GM18498 (cell line): ENCODE measurements around the gene DMRT2.

Source experiments
- ATAC-seq: cut with Tn5 transposase; IDR thresholded peaks from one replicate; pipeline ENCODE4 v1.9.1; 2021; ENCODE audit warnings: mild to moderate bottlenecking, moderate library complexity; ENCODE audit not compliant: unreplicated experiment

Gene DMRT2

DNA sequence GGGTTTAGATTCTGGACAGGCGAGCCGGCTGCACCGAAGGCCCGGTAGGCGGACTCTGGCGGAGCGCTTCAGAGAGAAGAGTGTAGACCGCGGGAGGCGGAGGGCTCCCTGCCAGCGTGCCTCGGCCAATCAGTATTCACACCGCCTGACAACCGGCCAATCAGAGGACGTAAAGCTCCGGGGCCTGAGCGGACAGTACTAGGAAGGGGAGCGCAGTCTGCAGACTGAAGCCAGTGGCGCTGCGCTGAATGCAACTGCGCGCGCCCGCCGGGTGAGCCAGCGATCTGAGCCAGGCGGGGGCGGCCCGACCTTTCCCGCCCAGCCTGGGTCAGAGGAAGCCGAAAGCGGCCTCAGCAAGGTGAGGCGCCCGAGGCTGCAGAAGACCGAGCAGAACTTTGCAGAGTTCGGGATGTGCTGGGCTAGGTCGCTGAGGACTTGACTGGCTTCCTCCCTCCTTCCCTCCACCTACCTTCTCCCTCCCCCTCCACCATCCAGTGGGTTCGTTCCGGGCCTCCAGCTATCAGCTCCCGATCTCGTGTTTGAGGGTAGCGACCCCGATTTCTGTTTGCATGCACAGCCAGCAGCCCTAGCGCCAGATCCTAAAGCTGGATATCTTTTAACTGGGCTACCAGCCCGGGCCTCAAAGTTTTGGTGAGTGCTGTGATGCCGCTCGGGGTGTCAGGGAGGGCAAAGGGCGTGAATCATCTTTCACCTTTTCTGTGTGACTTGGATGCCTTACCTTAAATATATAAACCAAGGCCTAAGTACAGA lies at the start of gene DMRT2:
Gene DMRT2, plus strand, starts transcription at position 233 of the 771 bp plus-strand sequence. CDS start 1,257 bp downstream, outside the sequence.
- ATAC-seq = peak; percentile 52

DNA sequence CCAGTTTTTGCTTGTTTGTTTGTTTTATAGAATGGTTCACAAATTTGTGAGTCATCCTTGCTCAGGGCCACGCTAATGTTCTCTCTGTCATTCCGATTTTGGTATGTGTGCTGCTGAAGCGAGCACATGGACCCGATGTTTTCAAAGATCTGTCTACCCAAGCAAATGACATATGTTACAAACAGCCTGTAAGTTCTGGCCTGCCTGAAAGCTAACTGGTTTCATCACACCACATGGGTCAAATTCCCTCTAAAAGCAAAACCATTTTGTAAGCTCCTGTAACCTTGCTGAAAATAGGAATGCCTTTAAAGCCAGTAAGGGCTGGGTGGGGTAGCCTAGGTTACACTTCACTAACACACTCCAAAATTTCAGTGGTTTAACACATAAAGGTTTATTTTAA lies 48.3 kb upstream of the DMRT2 start:
- ATAC-seq = no peak

GRCh38 chr9:1002678-1003077 lies 47.5 kb upstream of the DMRT2 start:
- no peak for ATAC-seq

DNA sequence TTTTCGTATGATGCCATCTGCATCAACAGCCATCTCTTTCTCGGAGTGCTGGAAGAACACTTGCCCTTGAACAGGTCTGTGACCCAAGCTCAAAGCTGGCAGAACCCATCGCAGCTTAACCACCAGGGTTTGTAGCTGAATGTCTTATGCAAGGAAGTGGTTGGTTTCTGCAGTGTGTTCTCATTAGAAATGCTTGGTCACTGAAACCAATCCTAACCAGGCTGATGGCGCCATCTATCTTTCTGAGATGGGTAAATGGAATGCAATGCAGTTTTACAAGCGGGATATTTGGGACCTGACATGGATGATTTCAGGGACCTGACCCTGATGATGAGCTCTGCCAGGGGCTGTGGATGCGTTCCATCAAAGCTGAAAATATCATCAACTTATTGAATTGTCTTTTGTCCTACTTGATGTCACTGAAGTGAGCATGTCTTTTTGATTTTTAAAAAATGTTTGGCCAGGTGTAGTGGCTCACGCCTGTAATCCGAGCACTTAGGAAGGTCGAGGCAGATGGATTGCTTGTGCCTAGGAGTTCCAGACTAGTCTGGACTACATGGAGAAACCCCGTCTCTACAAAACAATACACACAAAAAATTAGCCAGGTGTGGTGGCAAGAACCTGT lies 45.0 kb upstream of the DMRT2 start:
- ATAC-seq = peak; percentile 53

DNA sequence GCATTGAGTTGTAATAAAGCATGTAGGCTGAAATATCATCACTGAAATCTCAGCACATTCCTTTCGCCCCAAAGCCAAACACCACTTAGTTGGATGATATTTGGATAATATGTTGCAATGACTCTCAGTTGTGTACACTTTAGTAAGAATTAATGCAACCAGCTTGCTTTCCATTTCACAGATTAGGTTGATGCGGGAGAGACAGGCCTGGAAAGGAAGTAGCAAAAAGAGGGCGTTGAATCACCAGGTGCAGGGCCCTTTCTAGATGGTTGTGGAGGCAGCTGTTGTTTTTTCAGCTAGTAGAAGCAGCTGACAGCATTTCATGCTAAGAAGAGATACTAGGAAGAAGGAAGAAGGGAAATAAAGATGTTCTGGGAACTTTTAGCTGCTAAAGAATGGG lies 42.8 kb upstream of the DMRT2 start:
- ATAC-seq = no peak

GRCh38 chr9:1008216-1008615 lies 41.9 kb upstream of the DMRT2 start:
- no peak for ATAC-seq

- peak; percentile 98 for ATAC-seq
Observed at GRCh38 chr9:1009101-1009707, 41.0 kb upstream of the DMRT2 start.

DNA sequence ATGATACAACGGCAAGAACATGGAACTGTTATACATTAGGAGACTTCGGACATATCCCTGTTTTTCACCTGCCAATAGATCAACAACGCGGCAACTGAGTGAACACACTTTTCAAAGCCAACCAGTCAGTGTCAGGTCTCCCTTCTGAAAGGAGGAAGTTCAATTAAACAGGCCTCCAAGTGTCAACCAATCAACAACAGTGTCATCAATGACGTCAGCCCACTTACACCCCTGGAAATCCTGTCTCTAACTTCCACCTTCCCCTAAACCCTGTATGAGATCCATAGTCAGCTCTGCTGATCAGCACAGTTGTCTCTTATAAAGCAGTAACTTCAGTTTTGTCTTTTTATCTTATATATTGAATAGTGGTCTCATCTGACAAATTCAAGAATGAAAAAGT lies 37.1 kb upstream of the DMRT2 start:
- ATAC-seq = no peak

DNA sequence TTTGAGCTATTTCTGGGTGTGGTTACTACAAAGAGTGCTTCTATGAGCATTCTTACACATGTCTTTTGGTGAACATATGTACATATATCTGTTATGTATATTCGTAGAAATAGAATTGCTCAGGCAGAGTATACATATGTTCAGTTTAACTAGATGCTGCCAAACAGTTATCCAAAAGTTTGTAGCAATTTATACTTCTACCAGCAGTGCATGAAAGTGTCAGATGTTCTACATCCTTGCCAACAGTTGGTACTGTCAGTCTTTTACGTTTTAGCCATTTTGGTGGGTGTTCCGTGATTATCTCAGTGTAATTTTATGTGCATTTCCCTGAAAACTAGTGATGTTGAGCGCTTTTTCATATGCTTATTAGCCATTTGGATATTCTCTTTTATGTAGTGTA lies 35.9 kb upstream of the DMRT2 start:
- no peak for ATAC-seq

DNA sequence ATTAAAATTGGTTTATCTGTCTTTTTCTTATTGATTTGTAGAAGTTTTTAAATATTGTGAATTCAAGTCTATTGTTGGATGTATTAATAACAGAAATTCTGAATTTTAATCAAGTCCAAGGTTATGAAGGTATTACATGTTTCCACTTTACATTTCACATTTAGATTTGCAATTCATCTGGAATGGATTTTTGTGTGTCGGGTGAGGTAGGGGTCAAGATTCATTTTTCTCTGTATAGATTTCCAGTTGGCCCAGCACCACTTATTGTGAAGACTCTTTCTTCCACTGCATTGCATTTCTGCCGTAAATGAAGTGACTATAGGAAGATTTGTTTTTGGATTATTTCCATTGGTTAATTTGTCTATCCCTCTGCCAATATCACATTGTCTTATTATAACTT lies 35.5 kb upstream of the DMRT2 start:
- no peak for ATAC-seq

DNA sequence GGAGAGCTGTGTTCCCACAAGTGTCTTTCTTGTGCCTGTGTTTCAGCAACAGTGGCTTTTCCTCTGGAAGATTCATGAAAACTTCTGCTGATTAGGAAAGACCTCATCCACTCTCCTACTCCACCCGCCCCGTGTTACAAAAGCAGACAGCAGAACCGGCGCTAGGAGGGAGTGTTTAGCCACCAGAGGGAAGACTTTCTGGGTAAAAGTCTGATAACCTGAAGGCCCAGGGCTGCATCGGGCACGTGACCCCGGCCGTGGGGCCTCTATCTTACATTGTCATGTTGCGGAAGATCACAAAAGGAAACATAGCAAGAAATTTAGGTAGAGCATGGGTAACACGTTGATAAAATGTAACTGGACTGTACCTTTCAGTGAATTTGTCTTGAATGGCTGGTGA lies 32.0 kb upstream of the DMRT2 start:
- ATAC-seq = no peak

GRCh38 chr9:1024112-1024511 lies 26.0 kb upstream of the DMRT2 start:
- ATAC-seq = no peak

- no peak for ATAC-seq
Observed at GRCh38 chr9:1025131-1025530, 25.0 kb upstream of the DMRT2 start.

DNA sequence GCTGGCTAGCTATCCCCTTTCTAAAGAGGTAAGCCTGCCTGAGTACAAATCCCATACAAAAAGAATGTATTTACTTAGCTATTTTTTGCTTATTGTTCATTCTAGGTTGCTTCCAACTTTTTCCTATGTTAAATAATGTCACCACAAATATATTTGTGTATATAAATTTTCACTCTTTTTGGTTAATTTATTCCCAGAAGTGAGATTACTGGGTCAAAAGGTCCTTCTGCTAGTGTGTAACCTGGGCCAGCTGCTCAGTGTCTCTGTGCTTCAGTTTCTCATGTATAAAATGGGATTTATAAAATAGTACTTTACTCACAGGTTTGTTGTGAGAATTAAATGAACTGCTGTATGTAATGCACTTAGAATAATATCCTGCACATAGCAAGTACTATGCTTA lies 23.9 kb upstream of the DMRT2 start:
- no peak for ATAC-seq

DNA sequence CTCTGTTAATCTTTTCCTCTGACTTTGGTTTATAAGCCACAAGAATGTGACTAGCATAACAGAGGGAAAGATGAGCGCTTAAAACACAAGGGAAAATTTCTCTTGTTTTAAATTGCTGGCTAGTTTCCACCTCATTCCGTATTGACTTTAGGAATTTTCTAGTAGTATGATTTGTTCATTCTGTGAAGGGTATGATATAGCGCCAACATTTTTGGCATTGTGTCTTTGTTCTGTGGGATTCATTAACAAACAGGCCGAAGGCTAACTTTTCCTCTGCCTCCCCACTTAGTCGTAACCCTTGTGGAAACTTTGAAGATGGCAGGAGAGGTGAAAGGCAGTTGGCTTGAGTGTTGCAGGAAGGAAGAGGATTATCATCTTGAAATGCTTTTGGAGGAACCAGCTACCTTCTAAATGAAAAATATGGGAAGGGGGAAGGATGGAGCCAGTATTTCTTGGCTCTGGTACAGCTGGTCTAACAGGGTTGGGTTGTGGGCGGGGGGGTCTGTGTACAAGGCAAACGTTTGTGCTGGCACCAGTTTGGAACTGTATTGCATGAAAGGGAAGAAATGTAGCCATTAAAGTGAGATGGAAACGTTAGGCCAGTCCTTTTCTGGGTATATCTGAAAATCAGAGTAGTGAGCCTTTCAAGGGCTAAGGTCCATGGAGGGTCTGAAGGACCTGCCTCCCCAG lies 21.5 kb upstream of the DMRT2 start:
- no peak for ATAC-seq

DNA sequence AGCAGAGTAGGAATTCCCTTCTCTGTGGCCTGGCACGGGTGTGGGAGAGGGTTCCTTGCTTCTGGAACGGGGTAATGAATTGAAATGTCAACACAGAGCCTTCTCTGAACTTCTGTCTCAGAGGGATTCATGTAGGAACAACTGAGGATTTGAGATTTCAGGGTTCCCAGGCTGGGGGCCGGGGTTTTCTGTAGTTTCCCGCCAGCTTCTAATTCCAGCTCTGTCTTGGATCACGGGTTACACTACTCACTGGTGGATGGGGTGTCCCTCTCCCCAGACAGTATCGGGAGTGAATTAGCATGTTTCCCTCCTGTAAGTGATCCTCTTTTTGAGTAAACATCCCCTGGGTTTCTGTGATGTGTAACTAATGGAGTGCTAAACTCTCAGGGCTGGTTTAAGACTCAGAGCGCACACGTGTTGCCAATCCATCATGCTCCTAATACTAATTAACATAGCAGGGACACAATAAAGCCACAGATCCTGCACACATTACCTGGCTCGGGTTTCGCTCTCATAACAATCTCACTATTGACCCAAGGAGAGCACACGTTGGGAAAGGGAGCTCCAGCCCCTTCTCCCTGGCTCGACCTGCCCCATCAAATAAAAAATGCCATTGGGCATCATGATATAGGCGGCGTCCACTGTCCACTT lies 18.1 kb upstream of the DMRT2 start:
- ATAC-seq = no peak

DNA sequence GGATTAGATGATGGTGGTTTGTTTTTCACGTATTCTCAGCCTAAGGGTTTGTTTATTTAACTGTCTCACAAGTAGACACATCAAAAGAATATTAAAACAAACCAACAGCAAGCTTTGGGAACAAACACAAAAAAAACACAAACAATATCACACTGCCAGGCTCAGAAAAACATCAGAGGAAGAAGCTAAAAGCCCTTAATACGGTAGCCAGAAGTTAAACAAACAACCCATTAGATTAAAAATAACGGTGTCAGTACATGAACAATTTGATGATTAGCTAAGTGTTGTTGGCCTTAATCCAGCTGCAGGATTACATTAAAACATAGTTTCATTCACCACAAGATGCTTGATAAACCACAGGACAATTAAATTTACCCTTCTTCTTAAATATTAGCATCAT lies 15.9 kb upstream of the DMRT2 start:
- ATAC-seq = no peak

GRCh38 chr9:1039589-1039988 lies 10.6 kb upstream of the DMRT2 start:
- ATAC-seq = no peak

DNA sequence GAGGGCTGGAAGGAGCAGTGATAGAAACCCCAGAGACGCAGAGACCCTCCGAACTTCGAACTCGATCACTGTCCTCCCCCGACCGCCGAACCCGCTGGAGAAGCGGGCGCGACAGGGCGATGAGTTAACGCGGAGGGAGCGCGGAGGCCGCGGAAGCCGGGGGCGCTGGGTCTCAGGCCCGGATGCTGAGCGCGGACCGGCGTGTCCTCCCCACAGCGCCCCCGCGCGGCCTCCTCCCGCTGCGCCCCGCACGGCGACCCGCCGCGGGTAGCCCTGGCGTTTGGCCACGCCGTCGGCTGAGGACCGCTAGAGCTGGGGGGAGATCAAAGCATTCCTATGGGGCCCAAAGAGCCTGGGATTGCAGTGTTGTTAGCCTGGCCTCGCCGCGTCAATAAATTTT lies 7.7 kb upstream of the DMRT2 start:
- no peak for ATAC-seq

DNA sequence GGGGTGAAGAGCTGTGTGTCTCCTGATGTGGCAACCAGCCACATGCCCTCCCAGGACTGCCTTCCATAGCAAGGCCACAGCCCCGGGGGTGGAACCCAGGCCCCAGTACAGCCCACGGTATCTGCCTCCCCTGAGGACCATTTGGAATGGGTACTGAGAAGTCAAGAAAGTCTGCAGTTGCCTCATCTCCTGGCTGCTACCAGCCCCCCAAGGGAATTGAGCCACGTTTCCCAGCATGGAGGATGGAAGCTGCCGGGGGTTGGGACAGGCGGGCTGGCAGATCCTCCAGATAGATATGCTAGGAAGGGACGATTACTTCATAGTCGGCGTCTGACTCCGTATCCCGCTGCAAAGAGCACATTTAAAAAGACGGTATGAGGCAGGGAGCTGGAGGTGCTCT lies 5.5 kb upstream of the DMRT2 start:
- ATAC-seq = no peak
